H1 (cell line): Measurements from ENCODE around the gene TPSB2.

Experiments
- ATF2 ChIP-seq: IDR thresholded peaks from 2 replicates; pipeline ENCODE4 v1.6.1; 2012; ENCODE audit warnings: low read length, inconsistent platforms
- ATF3 ChIP-seq: IDR thresholded peaks from 2 replicates; pipeline ENCODE4 v1.6.1; 2011; ENCODE audit warnings: low read depth, mild to moderate bottlenecking, low read length; ENCODE audit not compliant: insufficient read depth
- CTCF ChIP-seq, 3 experiments: IDR thresholded peaks; 1 replicate in 2 of 3; 2 replicates in 1 of 3; pipeline versions ENCODE4 v1.5.1 to v1.6.1; 2011; ENCODE audit warnings: low read length in 3 of 3, mild to moderate bottlenecking in 3 of 3, inconsistent platforms in 2 of 3, low read depth in 1 of 3, moderate library complexity in 1 of 3; ENCODE audit not compliant: insufficient read depth in 1 of 3; ENCODE audit errors: control extremely low read depth in 1 of 3
- E2F6 ChIP-seq: IDR thresholded peaks from 2 replicates; pipeline ENCODE4 v1.6.1; 2012; ENCODE audit warnings: inconsistent platforms
- EZH2 ChIP-seq: fragments of 200-600 bp; sonication (generic); IDR thresholded peaks from 2 replicates; pipeline ENCODE4 v1.7.1; 2012; ENCODE audit warnings: low read depth, mild to moderate bottlenecking, moderate library complexity, low read length, inconsistent platforms; ENCODE audit not compliant: severe bottlenecking
- KDM1A ChIP-seq: fragments of 200-600, 300-600 bp; sonication (generic); IDR thresholded peaks from 2 replicates; pipeline ENCODE4 v1.7.1; 2016; ENCODE audit warnings: mild to moderate bottlenecking, low read length, borderline replicate concordance
- POLR2A ChIP-seq, 2 experiments: IDR thresholded peaks; 1 replicate in 1 of 2; 2 replicates in 1 of 2; pipeline ENCODE4 v1.6.1; 2011; ENCODE audit warnings: low read depth in 2 of 2, low read length in 2 of 2, mild to moderate bottlenecking in 2 of 2; ENCODE audit errors: control extremely low read depth in 1 of 2
- SIN3A ChIP-seq, 2 experiments: IDR thresholded peaks in 1 of 2; conservative IDR thresholded peaks in 1 of 2; 2 replicates each; pipeline ENCODE4 v1.6.1; 2011 to 2012; ENCODE audit warnings: low read length in 2 of 2, improper control_type of control experiment in 1 of 2, low read depth in 1 of 2, mild to moderate bottlenecking in 1 of 2
- SIRT6 ChIP-seq: IDR thresholded peaks from one replicate; pipeline ENCODE4 v1.7.1; 2012; ENCODE audit warnings: low read length, inconsistent platforms
- SRF ChIP-seq: IDR thresholded peaks from 2 replicates; pipeline ENCODE4 v1.6.1; 2011; ENCODE audit warnings: mild to moderate bottlenecking, low read depth, low read length, moderate library complexity
- TCF12 ChIP-seq: IDR thresholded peaks from 2 replicates; pipeline ENCODE4 v1.6.1; 2011; ENCODE audit warnings: low read depth, mild to moderate bottlenecking, low read length

GRCh38 chr16:1195393-1195666, 34.7 kb downstream of the TPSB2 start:
- TF ChIP-seq POLR2A (IDR thresholded peaks at IDR 0.05; ENCODE audit: control extremely low read depth in 1 of 2, low read depth in 2 of 2, low read length in 2 of 2) (no peak), ATF2 (no peak), CTCF (IDR thresholded peaks at IDR 0.05; ENCODE audit: control extremely low read depth in 1 of 3, insufficient read depth in 1 of 3, low read depth in 1 of 3, low read length in 3 of 3) (no peak), E2F6 (no peak), KDM1A (no peak), SRF (no peak), EZH2 (no peak), TCF12 (no peak), SIN3A (conservative IDR thresholded peaks at IDR 0.05 in 1 of 2, IDR thresholded peaks at IDR 0.05 in 1 of 2; ENCODE audit: low read depth in 1 of 2, low read length in 2 of 2) (no peak), SIRT6 (no peak), ATF3 (no peak)
